Upper lobe of left lung (tissue), 6 donors: ENCODE data around the gene ANKRD36. TPM values are rescaled to one million over a fixed set of nuclear protein-coding genes. Genes with fewer than 3 reads are reported as not detected.
"Not testable (repeated sequence)": the region's sequence is repeated elsewhere in the genome, so short reads cannot be mapped to it uniquely, and the experiment has no call there.

ENCODE experiments used
- ATAC-seq, 2 donors: fragments of 200-7000 bp; cut with Tn5 transposase; one replicate each; pipeline ENCODE4 v1.9.1; 2022; ENCODE audit warnings: mild to moderate bottlenecking in 2 of 2, moderate library complexity in 2 of 2; ENCODE audit not compliant: low FRiP score in 2 of 2
- DNase-seq, 2 donors: peaks; one replicate each; pipeline ENCODE4 v3.0.0-alpha.2; 2019 to 2020
- H3K27ac ChIP-seq, 4 donors: fragments of 200-600 bp; sonication (generic); one replicate each; pipeline ENCODE4 v1.5.1; 2016 to 2019
- H3K27me3 ChIP-seq, 4 donors: fragments of 200-600 bp; sonication (generic); one replicate each; pipeline ENCODE4 v1.5.1; 2017 to 2019
- H3K36me3 ChIP-seq, 4 donors: fragments of 200-600 bp; sonication (generic); one replicate each; pipeline ENCODE4 v1.5.1; 2016 to 2019
- H3K4me1 ChIP-seq, 4 donors: fragments of 200-600 bp; sonication (generic); one replicate each; pipeline ENCODE4 v1.5.1; 2018 to 2019
- H3K4me3 ChIP-seq, 4 donors: fragments of 200-600 bp; sonication (generic); one replicate each; pipeline ENCODE4 v1.5.1; 2017 to 2019; ENCODE audit warnings: mild to moderate bottlenecking in 2 of 4, moderate library complexity in 1 of 4
- H3K9me3 ChIP-seq, 4 donors: fragments of 200-600 bp; sonication (generic); one replicate each; pipeline ENCODE4 v1.5.1; 2018 to 2019
- CTCF ChIP-seq, 6 experiments: fragments of 450-650 bp in 4 of 6; fragments of 200-600 bp in 2 of 6; sonication (generic) in 2 of 6; IDR thresholded peaks; one replicate each; pipeline ENCODE4 v1.5.1; 2016 to 2019; ENCODE audit warnings: antibody characterized with exemption in 6 of 6
- WGBS, 2 donors: methylation state at CpG; one replicate each; pipeline ENCODE4 v1.1.5; 2017 to 2018; 5-methylcytosine and 5-hydroxymethylcytosine counted together
- total RNA-seq, 6 donors: library from RNA; depleted of rRNA in 4 of 6; stranded (reverse); fragments of >200 nt in 4 of 6; gene quantifications; one replicate each; pipeline versions ENCODE4 v1.1.0 to v1.2.1, GENCODE V29; 2016 to 2021
- donor health status: DM: no; HTN: no; CAD: no; lungs with moderate emphysema.
- donor health status: DM: no; HTN: yes; CAD: no; lungs with severe emphysema.

Gene ANKRD36
- total RNA-seq, 6 donors from 2014 or later = 13.9 to 87.0 (median 33.9) TPM

- not testable (repeated sequence) for H3K4me1 ChIP-seq
Observed at GRCh38 chr2:97112320-97113049, 468 bp upstream of the ANKRD36 start.

GRCh38 chr2:97113882-97114255 is 916 bp downstream of the ANKRD36 start:
- 0% methylated on average over 1 to 10 of the region's 18 CpGs for WGBS, 2 donors
- H3K9me3 ChIP-seq, H3K36me3 ChIP-seq, H3K27me3 ChIP-seq, H3K4me1 ChIP-seq: not testable (repeated sequence)
- DNase-seq (peak in 1 of 2 donors; percentile 84), ATAC-seq (peak; percentile 7 to 36)
- Histone ChIP-seq H3K4me3 (peak overlapping the region; percentile 52 to 94 (median 75)), H3K27ac (peak overlapping the region; percentile 89 to 95 (median 90))

More at GRCh38 chr2:97112320-97113049, 468 bp upstream of the ANKRD36 start:
- TF ChIP-seq CTCF (IDR thresholded peaks at IDR 0.05) = peak; percentile 61 to 98 (median 92)
- not testable (repeated sequence) for H3K9me3 ChIP-seq, H3K36me3 ChIP-seq, H3K27me3 ChIP-seq
- ATAC-seq (peak; percentile 97), DNase-seq (peak; percentile 58 to 90)
- Histone ChIP-seq H3K4me3 (peak overlapping the region; percentile 52 to 94 (median 71)), H3K27ac (peak overlapping the region; percentile 89 to 95 (median 90))
- 0% methylated on average over 11 to 12 of the region's 44 CpGs for WGBS, 2 donors

GRCh38 chr2:97129090-97129489 is 16.1 kb downstream of the ANKRD36 start:
- H3K36me3 ChIP-seq, H3K9me3 ChIP-seq, H3K4me1 ChIP-seq, H3K27me3 ChIP-seq, ATAC-seq, H3K4me3 ChIP-seq, H3K27ac ChIP-seq, DNase-seq: not testable (repeated sequence)
- 93 to 96% methylated on average over 2 of the region's 2 CpGs for WGBS, 2 donors

GRCh38 chr2:97144016-97144415 is 31.1 kb downstream of the ANKRD36 start:
- not testable (repeated sequence) for ATAC-seq, H3K9me3 ChIP-seq, DNase-seq, H3K27me3 ChIP-seq, H3K4me1 ChIP-seq, H3K4me3 ChIP-seq, H3K27ac ChIP-seq
- 69 to 70% methylated on average over 3 of the region's 3 CpGs for WGBS, 2 donors
- H3K36me3 ChIP-seq = peaks cover 0 to 19% (median 1%) of the 10 kb centered on the region in 4 donors

GRCh38 chr2:97166548-97166947 is 53.6 kb downstream of the ANKRD36 start:
- H3K9me3 ChIP-seq, H3K27ac ChIP-seq, DNase-seq, H3K27me3 ChIP-seq, H3K4me1 ChIP-seq, H3K4me3 ChIP-seq: not testable (repeated sequence)
- 86 to 89% methylated on average over 2 to 3 of the region's 3 CpGs for WGBS, 2 donors
- peak; percentile 40 to 55 for ATAC-seq
- peaks cover 0 to 28% (median 6%) of the 10 kb centered on the region in 4 donors for H3K36me3 ChIP-seq

- H3K4me3 ChIP-seq, H3K9me3 ChIP-seq, H3K27ac ChIP-seq, H3K27me3 ChIP-seq, DNase-seq, H3K4me1 ChIP-seq: not testable (repeated sequence)
- peak; percentile 37 to 50 for ATAC-seq
- H3K36me3 ChIP-seq = peaks cover 0 to 28% (median 6%) of the 10 kb centered on the region in 4 donors
- WGBS, 2 donors = 78 to 80% methylated on average over 4 of the region's 4 CpGs
Observed at GRCh38 chr2:97167938-97168337, 55.0 kb downstream of the ANKRD36 start.

GRCh38 chr2:97168583-97168982 is 55.6 kb downstream of the ANKRD36 start:
- peaks cover 0 to 25% (median 3%) of the 10 kb centered on the region in 4 donors for H3K36me3 ChIP-seq
- H3K9me3 ChIP-seq, DNase-seq, H3K27me3 ChIP-seq, H3K4me1 ChIP-seq, H3K4me3 ChIP-seq, H3K27ac ChIP-seq: not testable (repeated sequence)
- ATAC-seq = peak in 1 of 2 donors; percentile 30
- 74 to 79% methylated on average over 2 of the region's 2 CpGs for WGBS, 2 donors

- WGBS, 2 donors = 82 to 88% methylated on average over 1 of the region's 1 CpG
- peaks cover 0 to 15% (median 0%) of the 10 kb centered on the region in 4 donors for H3K36me3 ChIP-seq
- not testable (repeated sequence) for DNase-seq, ATAC-seq, H3K4me3 ChIP-seq, H3K9me3 ChIP-seq, H3K27ac ChIP-seq, H3K27me3 ChIP-seq, H3K4me1 ChIP-seq
Observed at GRCh38 chr2:97180391-97180790, 67.4 kb downstream of the ANKRD36 start.

GRCh38 chr2:97195349-97195748 is 82.4 kb downstream of the ANKRD36 start:
- not testable (repeated sequence) for H3K4me1 ChIP-seq, H3K9me3 ChIP-seq, DNase-seq, ATAC-seq, H3K4me3 ChIP-seq, H3K27ac ChIP-seq, H3K27me3 ChIP-seq
- 44 to 82% methylated on average over 1 of the region's 1 CpG for WGBS, 2 donors
- peaks cover 11 to 51% (median 14%) of the 10 kb centered on the region in 4 donors for H3K36me3 ChIP-seq

GRCh38 chr2:97197251-97197650 is 84.3 kb downstream of the ANKRD36 start:
- ATAC-seq, H3K27ac ChIP-seq, H3K4me3 ChIP-seq, H3K9me3 ChIP-seq, H3K27me3 ChIP-seq, DNase-seq: not testable (repeated sequence)
- Histone ChIP-seq H3K36me3 (peaks cover 8 to 42% (median 11%) of the 10 kb centered on the region in 4 donors), H3K4me1 (peaks cover 0 to 13% (median 2%) of the 10 kb centered on the region in 4 donors)
- 100% methylated on average over 1 of the region's 1 CpG for WGBS, 2 donors

- not testable (repeated sequence) for H3K27me3 ChIP-seq, H3K9me3 ChIP-seq, H3K4me3 ChIP-seq, DNase-seq, ATAC-seq, H3K27ac ChIP-seq
- 37 to 49% methylated on average over 2 of the region's 2 CpGs for WGBS, 2 donors
- Histone ChIP-seq H3K4me1 (peaks cover 0 to 13% (median 2%) of the 10 kb centered on the region in 4 donors), H3K36me3 (peaks cover 0 to 30% (median 14%) of the 10 kb centered on the region in 4 donors)
Observed at GRCh38 chr2:97200887-97201286, 87.9 kb downstream of the ANKRD36 start.

- WGBS, 2 donors = 73 to 78% methylated on average over 5 of the region's 5 CpGs
- H3K4me3 ChIP-seq, DNase-seq, H3K9me3 ChIP-seq, H3K27ac ChIP-seq, ATAC-seq, H3K27me3 ChIP-seq: not testable (repeated sequence)
- Histone ChIP-seq H3K36me3 (peaks cover 0 to 34% (median 12%) of the 10 kb centered on the region in 4 donors), H3K4me1 (peaks cover 0 to 13% (median 2%) of the 10 kb centered on the region in 4 donors)
Observed at GRCh38 chr2:97202643-97203250, 89.8 kb downstream of the ANKRD36 start.
